ENCODE results near the gene ARL5A.

DNA sequence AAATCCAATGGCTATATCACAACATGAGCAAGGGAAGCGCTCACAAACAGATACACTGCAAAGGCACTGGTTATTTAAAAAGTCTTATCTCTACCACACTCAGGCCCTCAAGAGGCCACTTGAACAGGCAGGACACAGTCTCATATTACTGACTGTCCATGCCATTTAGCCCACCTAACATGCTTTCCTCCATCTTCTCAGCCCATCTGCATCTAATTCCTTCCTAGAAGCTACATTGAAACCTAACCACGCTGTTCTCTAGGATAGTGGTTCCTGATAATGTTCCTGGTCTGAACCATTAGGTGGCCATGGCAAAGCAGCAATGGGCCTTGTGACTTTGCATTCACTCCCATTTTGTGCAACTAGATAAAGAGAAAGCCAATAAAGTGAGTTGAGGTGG lies 71.4 kb downstream of the ARL5A start:
- TF ChIP-seq, protein P1, sequence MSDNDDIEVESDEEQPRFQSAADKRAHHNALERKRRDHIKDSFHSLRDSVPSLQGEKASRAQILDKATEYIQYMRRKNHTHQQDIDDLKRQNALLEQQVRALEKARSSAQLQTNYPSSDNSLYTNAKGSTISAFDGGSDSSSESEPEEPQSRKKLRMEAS (IDR thresholded peaks at IDR 0.05; ENCODE audit: low read depth, low read length), result no peak
- TF ChIP-seq MYC (IDR thresholded peaks at IDR 0.05; ENCODE audit: low read depth, low read length), result no peak
- no peak for TF ChIP-seq CTCF (IDR thresholded peaks at IDR 0.05; ENCODE audit: low read depth, low read length)

Measured in NB4 (cell line).